NCI-H1436 treated with DMSO at 0.1 percent for 48 hours (cell line): ENCODE measurements around the gene MAPK1IP1L.
"Not testable (repeated sequence)": the region's sequence is repeated elsewhere in the genome, so short reads cannot be mapped to it uniquely, and the experiment has no call there.

Experiments
- DNase-seq: peaks from one replicate; lab custom pipeline; 2025; lab: John Stamatoyannopoulos, UW

The MAPK1IP1L gene

GRCh38 chr14:55054098-55054497, 2.7 kb downstream of the MAPK1IP1L start:
- DNase-seq: no peak

- no peak for DNase-seq
These were observed 6.5 kb downstream of the MAPK1IP1L start for GRCh38 chr14:55057919-55058318.

DNA sequence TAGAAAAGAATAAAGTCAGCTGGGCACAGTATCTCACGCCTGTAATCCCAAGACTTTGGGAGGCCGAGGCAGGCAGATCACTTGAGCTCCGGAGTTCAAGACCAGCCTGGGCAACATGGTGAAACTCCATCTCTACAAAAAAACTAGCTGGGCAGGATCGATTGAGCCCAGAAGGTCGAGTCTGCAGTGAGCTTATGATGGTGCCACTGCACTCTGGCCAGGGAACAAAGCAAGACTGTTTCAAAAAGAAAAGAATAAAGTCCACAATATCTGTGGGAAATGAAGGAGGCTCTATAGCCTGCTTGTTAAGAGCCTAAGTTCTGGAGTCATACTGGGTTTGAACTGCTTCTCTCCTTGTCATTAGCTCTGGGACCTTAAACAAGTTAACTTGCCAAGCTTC, 7.9 kb downstream of the MAPK1IP1L start:
- no peak for DNase-seq

GRCh38 chr14:55062517-55063351, 11.3 kb downstream of the MAPK1IP1L start:
- DNase-seq: no peak

GRCh38 chr14:55064896-55065295, 13.4 kb downstream of the MAPK1IP1L start:
- DNase-seq: not testable (repeated sequence)

DNA sequence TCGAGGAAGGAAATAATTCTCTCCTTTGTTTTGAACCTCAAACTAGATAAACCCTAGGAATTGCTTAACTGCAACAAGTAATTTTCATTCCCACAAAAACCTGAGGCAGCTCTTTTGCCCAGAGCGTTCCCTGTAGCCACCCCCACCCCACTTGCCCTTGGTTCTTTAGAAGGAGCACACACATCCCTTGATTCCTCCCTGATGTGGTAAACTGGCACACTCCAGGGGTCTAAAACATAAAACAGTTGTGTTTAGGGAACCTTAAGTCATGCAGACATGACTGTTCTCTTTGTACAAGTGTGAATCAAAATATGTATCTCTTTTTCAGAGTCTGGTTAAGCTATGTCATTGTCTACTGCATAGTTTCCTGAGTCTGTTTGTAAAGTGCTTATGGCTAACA, 14.0 kb downstream of the MAPK1IP1L start:
- no peak for DNase-seq

GRCh38 chr14:55066223-55066622, 14.8 kb downstream of the MAPK1IP1L start:
- DNase-seq: no peak

DNA sequence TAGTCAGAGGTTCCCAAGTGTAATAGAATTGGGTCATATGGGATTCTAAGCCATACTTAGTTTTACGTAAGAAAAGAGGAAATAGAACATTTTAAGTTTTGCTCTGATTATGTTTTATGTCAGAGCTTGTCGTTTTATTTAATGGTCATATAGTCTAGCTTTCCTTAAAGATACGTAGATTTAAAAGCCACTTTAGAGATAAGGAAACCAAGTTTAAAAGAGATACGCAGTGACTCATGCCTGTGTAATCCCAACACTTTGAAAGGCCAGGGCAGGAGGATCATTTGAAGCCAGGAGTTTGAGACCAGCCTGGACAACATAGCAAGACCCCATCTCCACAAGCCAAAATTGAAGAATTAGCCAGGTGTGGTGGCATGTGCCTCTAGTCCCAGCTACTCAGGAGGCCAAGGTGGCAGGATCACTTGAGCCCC, 19.5 kb downstream of the MAPK1IP1L start:
- DNase-seq: no peak

DNA sequence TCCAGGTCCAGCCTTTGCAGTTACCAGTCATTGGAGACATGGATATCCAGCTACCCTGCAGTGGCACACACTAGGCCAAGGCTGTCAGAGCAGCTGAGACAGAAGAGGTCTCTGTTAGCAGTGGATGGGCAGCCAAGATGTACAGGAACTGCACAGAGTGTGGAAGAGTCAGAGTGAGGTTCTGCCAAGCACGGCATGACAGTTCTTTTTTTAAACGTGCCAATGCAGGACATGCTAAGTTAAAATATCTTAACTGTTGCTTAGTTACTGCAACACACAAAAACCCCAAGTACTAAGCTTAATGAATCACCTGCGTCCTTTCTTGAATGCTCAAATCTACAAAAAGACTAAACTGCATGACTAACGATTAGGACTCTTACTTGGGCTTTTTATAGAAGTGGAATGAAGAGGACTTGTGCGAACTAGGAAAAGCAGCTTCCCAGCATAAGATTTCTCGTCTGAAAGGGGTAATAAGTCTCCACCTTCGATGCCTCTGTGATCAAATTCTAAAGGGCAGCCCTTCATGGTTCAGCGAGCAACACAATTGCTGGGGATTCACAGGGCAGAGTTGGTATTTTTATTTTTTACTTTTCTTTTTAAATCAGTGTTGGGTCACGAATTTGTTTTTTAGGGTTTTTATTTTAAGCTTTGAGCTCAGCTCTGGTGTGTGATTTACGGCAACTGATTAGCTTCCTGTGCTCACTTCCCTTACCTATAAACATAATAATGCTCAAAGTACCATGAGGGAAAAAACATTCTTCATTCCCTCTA, 20.6 kb downstream of the MAPK1IP1L start:
- DNase-seq: no peak

- DNase-seq: no peak
These were observed 22.4 kb downstream of the MAPK1IP1L start for GRCh38 chr14:55073856-55074255.

GRCh38 chr14:55074662-55075061, 23.2 kb downstream of the MAPK1IP1L start:
- DNase-seq: no peak

GRCh38 chr14:55075628-55076175, 24.3 kb downstream of the MAPK1IP1L start:
- no peak for DNase-seq

GRCh38 chr14:55077170-55078151, 26.0 kb downstream of the MAPK1IP1L start:
- no peak for DNase-seq

GRCh38 chr14:55079961-55080360, 28.5 kb downstream of the MAPK1IP1L start:
- not testable (repeated sequence) for DNase-seq

DNA sequence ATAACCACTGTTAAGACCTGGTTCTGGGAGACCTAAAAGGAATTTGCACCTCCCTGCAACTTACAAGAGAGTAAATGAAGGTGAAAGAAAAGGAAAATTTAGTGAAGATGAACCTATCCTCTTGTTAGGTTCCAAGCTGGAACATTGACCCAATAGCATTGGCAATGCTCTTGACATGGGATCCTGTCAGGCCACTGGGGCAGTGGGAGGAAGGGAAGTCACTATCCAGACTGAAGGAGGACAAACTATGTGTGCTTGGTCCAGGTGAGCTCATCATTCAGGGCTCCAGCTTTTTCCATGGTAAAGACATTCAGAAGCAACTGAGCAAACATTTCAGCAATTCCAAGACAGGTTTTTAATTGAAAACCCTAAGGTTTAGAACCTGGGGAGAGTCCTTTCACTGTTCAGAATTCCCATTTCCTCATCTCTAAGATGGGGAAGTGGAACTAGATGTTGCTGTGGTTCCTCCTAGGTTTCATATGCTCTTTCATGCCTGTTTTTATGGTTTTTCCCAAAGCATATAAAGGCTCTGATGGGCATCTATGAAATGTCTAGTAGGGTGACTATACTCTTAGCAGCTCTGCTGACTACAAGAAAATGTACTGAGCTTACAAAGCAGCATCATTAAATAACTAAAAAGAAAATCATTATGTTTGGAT, 33.1 kb downstream of the MAPK1IP1L start:
- DNase-seq: no peak

DNA sequence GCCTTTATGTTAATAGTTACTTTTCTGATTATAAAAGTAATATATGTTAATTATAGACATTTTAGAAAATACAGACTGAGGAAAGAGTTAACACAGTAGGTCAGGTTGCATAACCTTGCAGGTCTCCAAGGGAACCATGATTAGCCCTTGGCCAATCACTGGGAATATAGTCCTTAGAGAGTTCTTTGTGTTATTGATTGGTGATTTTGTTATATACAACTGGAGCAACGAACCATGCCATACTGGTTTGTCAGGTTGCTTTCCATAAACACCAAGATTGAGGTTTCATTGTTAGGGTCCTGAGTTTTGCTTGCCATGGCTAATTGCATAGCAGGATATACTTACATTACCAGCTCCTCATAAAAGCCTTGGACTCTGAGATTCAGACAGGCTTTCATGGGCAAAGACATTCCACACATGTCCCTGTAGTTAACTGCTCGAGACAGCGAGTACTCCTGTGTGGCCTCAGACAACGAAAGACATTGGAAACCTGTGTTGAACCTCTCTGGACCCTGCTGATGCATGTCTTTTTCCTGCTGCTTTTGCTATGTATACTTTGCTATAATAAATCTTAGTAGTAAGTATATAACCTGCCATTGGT, 33.7 kb downstream of the MAPK1IP1L start:
- DNase-seq: no peak

GRCh38 chr14:55086938-55087337, 35.5 kb downstream of the MAPK1IP1L start:
- no peak for DNase-seq

GRCh38 chr14:55088356-55088755, 36.9 kb downstream of the MAPK1IP1L start:
- no peak for DNase-seq

DNA sequence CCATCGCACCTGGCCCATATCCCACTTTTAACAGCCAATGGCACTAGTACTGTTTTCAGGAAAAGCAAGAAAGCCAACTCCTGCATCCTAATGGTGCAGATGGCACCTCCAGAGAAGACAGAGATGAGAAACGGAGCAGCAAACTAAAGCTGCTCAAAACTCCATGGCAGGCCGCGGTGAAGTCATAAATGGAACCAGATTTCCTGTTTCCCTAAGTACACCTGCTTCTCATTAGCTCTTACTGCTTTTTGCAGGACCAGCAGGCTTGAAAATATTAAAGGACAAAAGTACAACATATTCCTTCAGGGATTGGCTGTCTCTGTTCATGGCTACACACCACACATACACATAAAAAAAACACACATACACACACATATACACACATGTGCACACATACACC, 40.9 kb downstream of the MAPK1IP1L start:
- no peak for DNase-seq

GRCh38 chr14:55094292-55095157, 43.1 kb downstream of the MAPK1IP1L start:
- DNase-seq: no peak
